ENCODE results near the gene SFRP5. TPM values are rescaled to one million over a fixed set of nuclear protein-coding genes. Genes with fewer than 3 reads are reported as not detected.

Gene SFRP5
- total and polyA plus RNA-seq, 4 donors = 3.6 to 15.1 (median 6.5) TPM

DNA sequence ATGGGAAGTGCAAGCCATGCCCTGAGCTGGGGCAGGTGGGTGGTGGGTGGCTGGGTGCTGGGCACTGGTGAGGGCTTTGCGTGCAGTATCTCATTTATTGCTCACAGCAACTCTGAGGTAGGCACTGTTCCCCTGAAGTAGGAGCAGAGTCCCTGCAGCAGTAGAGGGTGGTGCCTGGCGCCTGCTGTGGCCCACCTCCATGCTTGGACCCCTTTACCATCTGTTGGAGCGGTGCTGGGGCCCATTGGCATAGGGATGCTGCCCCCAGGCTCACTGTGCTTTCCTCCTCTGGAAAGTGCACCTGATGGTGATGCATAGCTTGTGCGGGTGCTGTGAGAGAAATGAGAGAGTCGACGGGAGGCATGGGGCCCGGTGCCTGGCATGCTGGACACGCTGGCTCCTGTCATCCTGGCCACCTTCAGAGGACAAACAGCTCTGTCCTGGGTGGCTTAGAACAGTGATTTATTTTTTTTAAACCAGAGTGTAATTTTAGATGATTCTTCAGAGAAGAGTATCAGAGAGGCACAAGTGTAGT lies 10.4 kb downstream of the SFRP5 start:
- Histone ChIP-seq H3K36me3 (ENCODE audit: control insufficient read depth in 4 of 4, insufficient read depth in 3 of 4, low read depth in 1 of 4, low read length in 3 of 4) (peaks cover 17 to 35% (median 23%) of the 10 kb centered on the region in 4 donors), H3K27me3 (ENCODE audit: control insufficient read depth in 4 of 4, insufficient read depth in 4 of 4, low read length in 3 of 4) (no peaks in the 10 kb centered on the region), H3K4me3 (ENCODE audit: low read depth in 1 of 3, low read length in 3 of 3) (no peak overlapping the region), H3K27ac (ENCODE audit: low read depth in 1 of 2, low read length in 2 of 2) (no peak overlapping the region), H3K9me3 (ENCODE audit: control insufficient read depth in 4 of 4, low read length in 3 of 4) (no peaks in the 10 kb centered on the region), H3K9ac (ENCODE audit: low read depth in 1 of 2, low read length in 2 of 2) (no peak overlapping the region), H3K4me1 (ENCODE audit: control insufficient read depth in 4 of 4, insufficient read depth in 4 of 4, low read length in 3 of 4) (no peaks in the 10 kb centered on the region)
- WGBS = 96% methylated on average over 8 of the region's 8 CpGs
- no peak for DNase-seq (ENCODE audit: low spot score)
- TF ChIP-seq, protein P1, sequence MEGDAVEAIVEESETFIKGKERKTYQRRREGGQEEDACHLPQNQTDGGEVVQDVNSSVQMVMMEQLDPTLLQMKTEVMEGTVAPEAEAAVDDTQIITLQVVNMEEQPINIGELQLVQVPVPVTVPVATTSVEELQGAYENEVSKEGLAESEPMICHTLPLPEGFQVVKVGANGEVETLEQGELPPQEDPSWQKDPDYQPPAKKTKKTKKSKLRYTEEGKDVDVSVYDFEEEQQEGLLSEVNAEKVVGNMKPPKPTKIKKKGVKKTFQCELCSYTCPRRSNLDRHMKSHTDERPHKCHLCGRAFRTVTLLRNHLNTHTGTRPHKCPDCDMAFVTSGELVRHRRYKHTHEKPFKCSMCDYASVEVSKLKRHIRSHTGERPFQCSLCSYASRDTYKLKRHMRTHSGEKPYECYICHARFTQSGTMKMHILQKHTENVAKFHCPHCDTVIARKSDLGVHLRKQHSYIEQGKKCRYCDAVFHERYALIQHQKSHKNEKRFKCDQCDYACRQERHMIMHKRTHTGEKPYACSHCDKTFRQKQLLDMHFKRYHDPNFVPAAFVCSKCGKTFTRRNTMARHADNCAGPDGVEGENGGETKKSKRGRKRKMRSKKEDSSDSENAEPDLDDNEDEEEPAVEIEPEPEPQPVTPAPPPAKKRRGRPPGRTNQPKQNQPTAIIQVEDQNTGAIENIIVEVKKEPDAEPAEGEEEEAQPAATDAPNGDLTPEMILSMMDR (IDR thresholded peaks at IDR 0.05; ENCODE audit: low read depth, low read length, missing input control) = no peak
- no peak for TF ChIP-seq EGR1 (IDR thresholded peaks at IDR 0.05; ENCODE audit: low read depth in 2 of 2)
- no peak for TF ChIP-seq SP1 (IDR thresholded peaks at IDR 0.05)
- no peak for TF ChIP-seq JUND (IDR thresholded peaks at IDR 0.05)
- no peak for TF ChIP-seq RAD21 (IDR thresholded peaks at IDR 0.05)
- TF ChIP-seq FOXA2 (IDR thresholded peaks at IDR 0.05) = no peak
- TF ChIP-seq, protein P2, sequence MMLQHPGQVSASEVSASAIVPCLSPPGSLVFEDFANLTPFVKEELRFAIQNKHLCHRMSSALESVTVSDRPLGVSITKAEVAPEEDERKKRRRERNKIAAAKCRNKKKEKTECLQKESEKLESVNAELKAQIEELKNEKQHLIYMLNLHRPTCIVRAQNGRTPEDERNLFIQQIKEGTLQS (IDR thresholded peaks at IDR 0.05) = no peak
- TF ChIP-seq, protein P3, sequence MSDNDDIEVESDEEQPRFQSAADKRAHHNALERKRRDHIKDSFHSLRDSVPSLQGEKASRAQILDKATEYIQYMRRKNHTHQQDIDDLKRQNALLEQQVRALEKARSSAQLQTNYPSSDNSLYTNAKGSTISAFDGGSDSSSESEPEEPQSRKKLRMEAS (IDR thresholded peaks at IDR 0.05) = no peak
- no peak for TF ChIP-seq GABPA (IDR thresholded peaks at IDR 0.05 in 1 of 2, conservative IDR thresholded peaks at IDR 0.05 in 1 of 2)
- TF ChIP-seq REST (IDR thresholded peaks at IDR 0.05) = no peak
- TF ChIP-seq TAF1 (conservative IDR thresholded peaks at IDR 0.05) = no peak
- no peak for TF ChIP-seq FOXA1 (IDR thresholded peaks at IDR 0.05)
- TF ChIP-seq, protein P4, sequence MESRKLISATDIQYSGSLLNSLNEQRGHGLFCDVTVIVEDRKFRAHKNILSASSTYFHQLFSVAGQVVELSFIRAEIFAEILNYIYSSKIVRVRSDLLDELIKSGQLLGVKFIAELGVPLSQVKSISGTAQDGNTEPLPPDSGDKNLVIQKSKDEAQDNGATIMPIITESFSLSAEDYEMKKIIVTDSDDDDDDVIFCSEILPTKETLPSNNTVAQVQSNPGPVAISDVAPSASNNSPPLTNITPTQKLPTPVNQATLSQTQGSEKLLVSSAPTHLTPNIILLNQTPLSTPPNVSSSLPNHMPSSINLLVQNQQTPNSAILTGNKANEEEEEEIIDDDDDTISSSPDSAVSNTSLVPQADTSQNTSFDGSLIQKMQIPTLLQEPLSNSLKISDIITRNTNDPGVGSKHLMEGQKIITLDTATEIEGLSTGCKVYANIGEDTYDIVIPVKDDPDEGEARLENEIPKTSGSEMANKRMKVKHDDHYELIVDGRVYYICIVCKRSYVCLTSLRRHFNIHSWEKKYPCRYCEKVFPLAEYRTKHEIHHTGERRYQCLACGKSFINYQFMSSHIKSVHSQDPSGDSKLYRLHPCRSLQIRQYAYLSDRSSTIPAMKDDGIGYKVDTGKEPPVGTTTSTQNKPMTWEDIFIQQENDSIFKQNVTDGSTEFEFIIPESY (IDR thresholded peaks at IDR 0.05) = no peak
- no peak for TF ChIP-seq HNF4A (conservative IDR thresholded peaks at IDR 0.05)
